Testis (tissue), 3 donors: ENCODE measurements around the gene XXYLT1. TPM values are rescaled to one million over a fixed set of nuclear protein-coding genes. Genes with fewer than 3 reads are reported as not detected.
"Not testable (repeated sequence)": the region's sequence is repeated elsewhere in the genome, so short reads cannot be mapped to it uniquely, and the experiment has no call there.

Source experiments
- DNase-seq: peaks from one replicate; pipeline ENCODE4 v3.0.0-alpha.2; 2019
- H3K27ac ChIP-seq, 2 donors: fragments of 200-600 bp; sonication (generic); one replicate each; pipeline ENCODE4 v1.5.1; 2019
- H3K27me3 ChIP-seq: fragments of 200-600 bp; sonication (generic); one replicate; pipeline ENCODE4 v1.5.1; 2019
- H3K36me3 ChIP-seq: fragments of 200-600 bp; sonication (generic); one replicate; pipeline ENCODE4 v1.5.1; 2017; ENCODE audit warnings: low read depth; ENCODE audit errors: missing control alignments
- H3K4me1 ChIP-seq: fragments of 200-600 bp; sonication (generic); one replicate; pipeline ENCODE4 v1.5.1; 2019
- H3K4me3 ChIP-seq, 2 donors: fragments of 200-600 bp; sonication (generic); one replicate each; pipeline ENCODE4 v1.5.1; 2017 to 2019
- H3K9me3 ChIP-seq: fragments of 200-600 bp; sonication (generic); one replicate; pipeline ENCODE4 v1.5.1; 2017
- POLR2A ChIP-seq: fragments of 450-650 bp; IDR thresholded peaks from one replicate; pipeline ENCODE4 v1.6.1; 2017; ENCODE audit warnings: antibody characterized with exemption, mild to moderate bottlenecking, moderate library complexity
- WGBS, 2 donors: methylation state at CpG; one replicate each; pipeline ENCODE4 v1.1.5; 2018; 5-methylcytosine and 5-hydroxymethylcytosine counted together
- intact Hi-C: fragments of 100-400 bp; cut with DNase I; formaldehyde crosslinking; loops from one replicate; pipeline ENCODE4 v1.15.1; 2023; ENCODE audit warnings: low total_unique reads
- polyA plus RNA-seq: library from polyadenylated mRNA; stranded (reverse); fragments of 350-450 nt; fragmentation: Illumina TruSeq; extraction: RNeasy Lipid Tissue Mini Kit (QIAGEN cat#74804); gene quantifications from one replicate; pipeline ENCODE4 v1.2.3, GENCODE V29; 2014; ENCODE audit warnings: low read depth, low replicate concordance; ENCODE audit not compliant: insufficient read depth
- total RNA-seq, 2 donors: library from RNA; depleted of rRNA; stranded (reverse); fragments of >200 nt; gene quantifications; one replicate each; pipeline ENCODE4 v1.2.3, GENCODE V29; 2016
- TF ChIP-seq, protein P1 (sequence below), 3 experiments: fragments of 450-650 bp in 2 of 3; fragments of 200-600 bp in 1 of 3; sonication (generic) in 1 of 3; IDR thresholded peaks; one replicate each; pipeline ENCODE4 v1.5.1; 2016 to 2019; ENCODE audit warnings: antibody characterized with exemption in 3 of 3, mild to moderate bottlenecking in 2 of 3, moderate library complexity in 1 of 3

The XXYLT1 gene
- total and polyA plus RNA-seq, 3 donors from 2014 or later, result 7.2 to 12.5 (median 11.1) TPM

DNA sequence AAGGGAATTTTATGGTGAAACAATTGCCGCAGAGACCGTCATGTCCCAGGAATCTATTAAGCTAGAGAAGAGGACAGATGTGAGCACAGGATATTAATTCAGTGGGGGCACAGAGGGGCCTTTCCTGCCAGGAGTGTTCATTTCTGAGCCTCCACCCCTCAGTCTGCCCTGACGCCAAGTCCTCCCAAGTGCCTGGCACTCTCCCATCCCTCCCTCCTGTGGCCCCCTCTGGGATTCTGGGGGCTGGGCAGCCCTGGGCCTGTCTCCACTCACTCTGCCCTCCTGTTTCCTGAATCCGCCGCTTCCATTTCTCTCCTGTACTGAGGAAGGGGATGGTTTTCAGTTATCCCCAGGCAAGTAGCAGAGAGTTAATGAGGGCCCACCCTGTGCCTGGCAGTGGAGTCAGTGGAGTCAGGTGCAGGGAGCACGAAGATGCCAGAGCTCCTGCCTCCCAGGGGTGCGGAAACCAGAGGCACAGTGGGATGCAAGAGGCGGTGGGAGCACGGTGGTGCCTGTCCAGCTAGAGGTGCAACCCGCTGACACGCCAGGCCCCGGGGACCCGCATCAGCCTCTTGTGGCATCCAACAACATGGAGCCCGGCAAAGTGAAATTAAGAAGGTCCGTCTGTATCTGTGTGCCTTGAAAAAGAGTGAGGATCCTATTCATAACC, 212.5 kb downstream of the XXYLT1 start:
- Histone ChIP-seq H3K27me3 (no peaks in the 10 kb centered on the region), H3K4me3 (no peak overlapping the region), H3K4me1 (no peaks in the 10 kb centered on the region), H3K27ac (no peak overlapping the region), H3K36me3 (no peaks in the 10 kb centered on the region), H3K9me3 (no peaks in the 10 kb centered on the region)
- intact Hi-C loops, result no loop called here
- no peak for DNase-seq
- 76 to 85% methylated on average over 15 of the region's 15 CpGs for WGBS, 2 donors
- TF ChIP-seq POLR2A, result no peak
- TF ChIP-seq, protein P1, sequence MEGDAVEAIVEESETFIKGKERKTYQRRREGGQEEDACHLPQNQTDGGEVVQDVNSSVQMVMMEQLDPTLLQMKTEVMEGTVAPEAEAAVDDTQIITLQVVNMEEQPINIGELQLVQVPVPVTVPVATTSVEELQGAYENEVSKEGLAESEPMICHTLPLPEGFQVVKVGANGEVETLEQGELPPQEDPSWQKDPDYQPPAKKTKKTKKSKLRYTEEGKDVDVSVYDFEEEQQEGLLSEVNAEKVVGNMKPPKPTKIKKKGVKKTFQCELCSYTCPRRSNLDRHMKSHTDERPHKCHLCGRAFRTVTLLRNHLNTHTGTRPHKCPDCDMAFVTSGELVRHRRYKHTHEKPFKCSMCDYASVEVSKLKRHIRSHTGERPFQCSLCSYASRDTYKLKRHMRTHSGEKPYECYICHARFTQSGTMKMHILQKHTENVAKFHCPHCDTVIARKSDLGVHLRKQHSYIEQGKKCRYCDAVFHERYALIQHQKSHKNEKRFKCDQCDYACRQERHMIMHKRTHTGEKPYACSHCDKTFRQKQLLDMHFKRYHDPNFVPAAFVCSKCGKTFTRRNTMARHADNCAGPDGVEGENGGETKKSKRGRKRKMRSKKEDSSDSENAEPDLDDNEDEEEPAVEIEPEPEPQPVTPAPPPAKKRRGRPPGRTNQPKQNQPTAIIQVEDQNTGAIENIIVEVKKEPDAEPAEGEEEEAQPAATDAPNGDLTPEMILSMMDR (IDR thresholded peaks at IDR 0.05), result no peak

DNA sequence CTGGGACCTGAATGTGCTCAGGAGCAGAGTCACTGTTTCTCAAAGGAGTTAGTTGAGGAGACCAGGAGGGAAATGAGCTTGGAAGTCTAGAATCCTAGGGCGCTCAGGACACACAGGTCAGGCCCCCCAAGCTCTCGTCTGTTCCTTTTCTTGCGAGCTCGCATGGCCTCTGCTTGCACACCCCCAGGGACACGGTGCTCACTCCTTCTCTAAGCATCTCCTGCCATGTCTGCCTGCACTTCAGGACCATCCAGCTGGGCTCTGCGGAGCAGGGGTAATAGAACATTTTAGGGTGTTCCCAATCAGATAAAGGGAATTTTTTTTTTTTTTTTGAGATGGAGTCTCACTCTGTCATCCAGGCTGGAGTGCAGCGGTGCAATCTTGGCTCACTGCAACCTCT, 213.2 kb downstream of the XXYLT1 start:
- H3K27ac ChIP-seq, result no peak overlapping the region
- no peaks in the 10 kb centered on the region for H3K36me3 ChIP-seq
- no peak for DNase-seq
- H3K4me3 ChIP-seq, result no peak overlapping the region
- intact Hi-C loops, result no loop called here
- 86 to 97% methylated on average over 7 of the region's 7 CpGs for WGBS, 2 donors
- no peaks in the 10 kb centered on the region for H3K9me3 ChIP-seq
- H3K4me1 ChIP-seq, result no peaks in the 10 kb centered on the region
- no peak for TF ChIP-seq POLR2A
- TF ChIP-seq, protein P1 (IDR thresholded peaks at IDR 0.05), result no peak
- no peaks in the 10 kb centered on the region for H3K27me3 ChIP-seq

DNA sequence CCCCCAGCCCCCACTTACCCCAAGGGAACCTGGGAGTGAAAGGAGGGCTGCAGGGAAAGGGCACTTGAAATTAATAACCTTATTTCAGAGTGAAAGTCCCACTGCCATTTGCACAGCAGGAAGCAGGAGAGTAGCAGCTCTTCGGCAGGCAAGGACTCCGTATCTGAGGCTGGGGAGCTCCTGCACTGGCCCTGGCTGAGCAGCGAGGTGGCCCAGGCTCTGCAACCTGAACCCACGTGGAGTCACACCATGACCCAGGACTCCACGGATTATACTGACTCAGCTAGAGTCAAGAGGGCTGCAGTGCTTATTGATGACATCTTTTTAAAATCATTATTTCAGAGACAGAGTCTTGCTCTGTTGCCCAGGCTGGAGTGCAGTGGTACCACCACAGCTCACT, 214.5 kb downstream of the XXYLT1 start:
- H3K27me3 ChIP-seq, result no peaks in the 10 kb centered on the region
- no peak overlapping the region for H3K27ac ChIP-seq
- intact Hi-C loops, result no loop called here
- no peaks in the 10 kb centered on the region for H3K9me3 ChIP-seq
- no peaks in the 10 kb centered on the region for H3K4me1 ChIP-seq
- TF ChIP-seq, protein P1 (IDR thresholded peaks at IDR 0.05), result no peak
- TF ChIP-seq POLR2A, result no peak
- no peak for DNase-seq
- WGBS, 2 donors, result 82 to 86% methylated on average over 4 to 5 of the region's 5 CpGs
- H3K36me3 ChIP-seq, result no peaks in the 10 kb centered on the region
- no peak overlapping the region for H3K4me3 ChIP-seq

DNA sequence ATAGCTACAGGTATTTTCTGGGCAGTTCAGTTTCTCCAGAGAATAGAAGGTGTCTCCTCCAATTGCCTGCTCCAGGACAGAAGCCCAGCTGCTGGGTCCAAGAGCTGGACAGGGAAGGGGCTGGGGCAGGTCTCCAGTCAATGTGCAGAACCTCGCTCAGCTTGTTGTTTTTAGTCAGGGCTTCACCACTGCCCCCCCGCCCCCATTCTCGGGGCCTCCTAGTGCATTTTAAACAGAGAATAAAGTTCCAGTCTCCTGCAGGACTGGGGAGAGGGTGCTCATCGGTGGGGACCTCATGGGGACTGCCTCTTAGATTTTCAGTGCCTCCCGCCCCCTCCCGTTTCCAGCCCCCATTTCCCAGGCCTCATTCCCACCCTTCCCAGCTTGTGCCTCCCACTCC, 216.6 kb downstream of the XXYLT1 start:
- intact Hi-C loops, result no loop called here
- no peak for DNase-seq
- 78 to 84% methylated on average over 6 of the region's 6 CpGs for WGBS, 2 donors
- Histone ChIP-seq H3K27me3 (no peaks in the 10 kb centered on the region), H3K27ac (no peak overlapping the region), H3K4me3 (no peak overlapping the region), H3K9me3 (no peaks in the 10 kb centered on the region), H3K36me3 (no peaks in the 10 kb centered on the region), H3K4me1 (no peaks in the 10 kb centered on the region)
- TF ChIP-seq, protein P1 (IDR thresholded peaks at IDR 0.05), result no peak
- no peak for TF ChIP-seq POLR2A

DNA sequence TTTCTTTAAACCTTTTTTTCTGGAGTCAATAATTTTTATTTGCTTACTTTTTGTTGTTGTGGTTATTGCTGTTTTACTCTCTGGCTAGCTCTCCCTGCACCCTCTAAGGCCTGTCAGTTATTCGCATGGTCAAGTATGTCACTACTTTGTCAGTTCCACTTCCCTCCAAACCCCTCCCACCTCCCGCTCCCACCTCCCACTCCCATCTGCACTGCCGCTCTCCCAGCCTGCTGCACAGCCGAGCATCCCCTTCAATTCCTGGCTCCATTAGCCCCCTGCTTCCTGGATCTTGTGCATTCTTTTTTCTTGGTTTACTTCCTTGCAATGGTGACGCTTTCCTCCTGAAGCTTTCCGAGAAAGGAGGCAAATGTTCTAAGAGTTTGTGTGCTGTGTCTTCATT, 218.0 kb downstream of the XXYLT1 start:
- no peak for DNase-seq
- Histone ChIP-seq H3K27ac (no peak overlapping the region), H3K27me3 (no peaks in the 10 kb centered on the region), H3K4me3 (no peak overlapping the region), H3K36me3 (no peaks in the 10 kb centered on the region), H3K4me1 (no peaks in the 10 kb centered on the region), H3K9me3 (no peaks in the 10 kb centered on the region)
- intact Hi-C loops, result no loop called here
- WGBS, 2 donors, result 64 to 74% methylated on average over 6 of the region's 6 CpGs
- TF ChIP-seq, protein P1 (IDR thresholded peaks at IDR 0.05), result no peak
- no peak for TF ChIP-seq POLR2A

DNA sequence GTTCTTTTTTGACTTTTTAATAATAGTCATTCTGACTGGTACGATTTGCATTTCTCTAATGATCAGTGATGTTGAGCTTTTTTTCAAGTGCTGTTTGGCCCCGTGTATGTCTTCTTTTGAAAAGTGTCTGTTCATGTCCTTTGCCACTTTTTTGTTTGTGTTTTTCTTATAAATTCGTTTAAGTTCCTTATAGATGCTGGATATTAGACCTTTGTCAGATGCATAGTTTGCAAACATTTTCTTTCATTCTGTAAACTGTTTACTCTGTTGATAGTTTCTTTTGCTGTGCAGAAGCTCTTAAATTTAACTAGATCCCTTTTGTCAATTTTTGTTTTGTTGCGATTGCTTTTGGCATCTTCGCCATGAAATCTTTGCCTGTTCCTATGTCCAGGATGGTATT, 220.7 kb downstream of the XXYLT1 start:
- DNase-seq, intact Hi-C loops, H3K9me3 ChIP-seq, H3K27ac ChIP-seq, H3K36me3 ChIP-seq, H3K4me3 ChIP-seq, H3K4me1 ChIP-seq, H3K27me3 ChIP-seq: not testable (repeated sequence)
- WGBS, 2 donors, result 91 to 96% methylated on average over 5 of the region's 5 CpGs
